ENCODE data around the gene ANTXR1.

DNA sequence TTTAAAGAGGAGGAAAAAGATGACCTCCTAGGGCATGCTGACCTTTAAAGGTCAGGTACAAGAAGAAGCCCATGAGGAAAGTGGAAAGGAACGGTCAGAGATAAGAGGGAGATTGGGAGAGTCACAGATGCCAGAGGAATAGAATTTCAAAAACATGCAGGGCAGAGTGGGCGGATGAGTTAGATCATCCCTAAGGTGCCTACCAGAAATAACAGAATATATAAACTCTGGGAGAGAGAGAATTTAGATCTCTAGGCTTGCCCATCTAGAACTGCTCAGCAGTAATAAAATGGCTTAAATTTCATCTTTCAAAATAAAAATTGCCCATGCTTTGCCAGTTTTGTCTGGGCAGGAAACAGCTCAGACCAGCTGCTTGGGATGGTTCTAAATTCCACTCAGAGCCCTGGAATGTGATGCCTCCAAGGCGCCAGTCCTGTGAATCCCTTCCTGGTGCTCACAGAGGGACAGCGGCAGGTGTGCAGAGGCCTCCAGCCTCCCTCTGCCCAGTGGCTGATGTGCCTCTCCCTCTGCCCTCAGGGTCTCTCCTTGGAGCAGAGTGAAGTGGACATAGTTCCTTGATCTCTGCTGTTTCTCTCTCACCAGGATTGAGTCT is 130.9 kb downstream of the ANTXR1 start:
- TF ChIP-seq, protein P1, sequence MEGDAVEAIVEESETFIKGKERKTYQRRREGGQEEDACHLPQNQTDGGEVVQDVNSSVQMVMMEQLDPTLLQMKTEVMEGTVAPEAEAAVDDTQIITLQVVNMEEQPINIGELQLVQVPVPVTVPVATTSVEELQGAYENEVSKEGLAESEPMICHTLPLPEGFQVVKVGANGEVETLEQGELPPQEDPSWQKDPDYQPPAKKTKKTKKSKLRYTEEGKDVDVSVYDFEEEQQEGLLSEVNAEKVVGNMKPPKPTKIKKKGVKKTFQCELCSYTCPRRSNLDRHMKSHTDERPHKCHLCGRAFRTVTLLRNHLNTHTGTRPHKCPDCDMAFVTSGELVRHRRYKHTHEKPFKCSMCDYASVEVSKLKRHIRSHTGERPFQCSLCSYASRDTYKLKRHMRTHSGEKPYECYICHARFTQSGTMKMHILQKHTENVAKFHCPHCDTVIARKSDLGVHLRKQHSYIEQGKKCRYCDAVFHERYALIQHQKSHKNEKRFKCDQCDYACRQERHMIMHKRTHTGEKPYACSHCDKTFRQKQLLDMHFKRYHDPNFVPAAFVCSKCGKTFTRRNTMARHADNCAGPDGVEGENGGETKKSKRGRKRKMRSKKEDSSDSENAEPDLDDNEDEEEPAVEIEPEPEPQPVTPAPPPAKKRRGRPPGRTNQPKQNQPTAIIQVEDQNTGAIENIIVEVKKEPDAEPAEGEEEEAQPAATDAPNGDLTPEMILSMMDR (IDR thresholded peaks at IDR 0.05 in 2 of 3, conservative IDR thresholded peaks at IDR 0.05 in 1 of 3; ENCODE audit: borderline replicate concordance in 1 of 3, insufficient read depth in 1 of 3, low read depth in 2 of 3, low read length in 2 of 3) = no peak
- no peak for TF ChIP-seq RAD21 (IDR thresholded peaks at IDR 0.05; ENCODE audit: low read depth)
- TF ChIP-seq, protein P2, sequence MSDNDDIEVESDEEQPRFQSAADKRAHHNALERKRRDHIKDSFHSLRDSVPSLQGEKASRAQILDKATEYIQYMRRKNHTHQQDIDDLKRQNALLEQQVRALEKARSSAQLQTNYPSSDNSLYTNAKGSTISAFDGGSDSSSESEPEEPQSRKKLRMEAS (IDR thresholded peaks at IDR 0.05) = no peak
- no peak for TF ChIP-seq POLR2A (IDR thresholded peaks at IDR 0.05; ENCODE audit: borderline replicate concordance, extremely low read depth, insufficient read depth, insufficient read length)
- no peak for TF ChIP-seq EZH2 (IDR thresholded peaks at IDR 0.05)
- 0 out of 2 replicates have a peak, but pooled peaks have one; percentile 8 for TF ChIP-seq CEBPB (IDR thresholded peaks at IDR 0.05; ENCODE audit: low read depth)
- TF ChIP-seq, protein P3, sequence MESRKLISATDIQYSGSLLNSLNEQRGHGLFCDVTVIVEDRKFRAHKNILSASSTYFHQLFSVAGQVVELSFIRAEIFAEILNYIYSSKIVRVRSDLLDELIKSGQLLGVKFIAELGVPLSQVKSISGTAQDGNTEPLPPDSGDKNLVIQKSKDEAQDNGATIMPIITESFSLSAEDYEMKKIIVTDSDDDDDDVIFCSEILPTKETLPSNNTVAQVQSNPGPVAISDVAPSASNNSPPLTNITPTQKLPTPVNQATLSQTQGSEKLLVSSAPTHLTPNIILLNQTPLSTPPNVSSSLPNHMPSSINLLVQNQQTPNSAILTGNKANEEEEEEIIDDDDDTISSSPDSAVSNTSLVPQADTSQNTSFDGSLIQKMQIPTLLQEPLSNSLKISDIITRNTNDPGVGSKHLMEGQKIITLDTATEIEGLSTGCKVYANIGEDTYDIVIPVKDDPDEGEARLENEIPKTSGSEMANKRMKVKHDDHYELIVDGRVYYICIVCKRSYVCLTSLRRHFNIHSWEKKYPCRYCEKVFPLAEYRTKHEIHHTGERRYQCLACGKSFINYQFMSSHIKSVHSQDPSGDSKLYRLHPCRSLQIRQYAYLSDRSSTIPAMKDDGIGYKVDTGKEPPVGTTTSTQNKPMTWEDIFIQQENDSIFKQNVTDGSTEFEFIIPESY (IDR thresholded peaks at IDR 0.05; ENCODE audit: extremely low read depth, insufficient replicate concordance, low read length) = no peak
- TF ChIP-seq JUND (IDR thresholded peaks at IDR 0.05) = no peak
- TF ChIP-seq, protein P4, sequence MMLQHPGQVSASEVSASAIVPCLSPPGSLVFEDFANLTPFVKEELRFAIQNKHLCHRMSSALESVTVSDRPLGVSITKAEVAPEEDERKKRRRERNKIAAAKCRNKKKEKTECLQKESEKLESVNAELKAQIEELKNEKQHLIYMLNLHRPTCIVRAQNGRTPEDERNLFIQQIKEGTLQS (IDR thresholded peaks at IDR 0.05) = no peak
- TF ChIP-seq SRF (IDR thresholded peaks at IDR 0.05; ENCODE audit: low read depth) = no peak
- TF ChIP-seq POLR2AphosphoS5 (IDR thresholded peaks at IDR 0.05; ENCODE audit: low read depth, low read length) = no peak
- no peak for TF ChIP-seq EZH2phosphoT487 (IDR thresholded peaks at IDR 0.05; ENCODE audit: borderline replicate concordance)
- TF ChIP-seq, protein P5, sequence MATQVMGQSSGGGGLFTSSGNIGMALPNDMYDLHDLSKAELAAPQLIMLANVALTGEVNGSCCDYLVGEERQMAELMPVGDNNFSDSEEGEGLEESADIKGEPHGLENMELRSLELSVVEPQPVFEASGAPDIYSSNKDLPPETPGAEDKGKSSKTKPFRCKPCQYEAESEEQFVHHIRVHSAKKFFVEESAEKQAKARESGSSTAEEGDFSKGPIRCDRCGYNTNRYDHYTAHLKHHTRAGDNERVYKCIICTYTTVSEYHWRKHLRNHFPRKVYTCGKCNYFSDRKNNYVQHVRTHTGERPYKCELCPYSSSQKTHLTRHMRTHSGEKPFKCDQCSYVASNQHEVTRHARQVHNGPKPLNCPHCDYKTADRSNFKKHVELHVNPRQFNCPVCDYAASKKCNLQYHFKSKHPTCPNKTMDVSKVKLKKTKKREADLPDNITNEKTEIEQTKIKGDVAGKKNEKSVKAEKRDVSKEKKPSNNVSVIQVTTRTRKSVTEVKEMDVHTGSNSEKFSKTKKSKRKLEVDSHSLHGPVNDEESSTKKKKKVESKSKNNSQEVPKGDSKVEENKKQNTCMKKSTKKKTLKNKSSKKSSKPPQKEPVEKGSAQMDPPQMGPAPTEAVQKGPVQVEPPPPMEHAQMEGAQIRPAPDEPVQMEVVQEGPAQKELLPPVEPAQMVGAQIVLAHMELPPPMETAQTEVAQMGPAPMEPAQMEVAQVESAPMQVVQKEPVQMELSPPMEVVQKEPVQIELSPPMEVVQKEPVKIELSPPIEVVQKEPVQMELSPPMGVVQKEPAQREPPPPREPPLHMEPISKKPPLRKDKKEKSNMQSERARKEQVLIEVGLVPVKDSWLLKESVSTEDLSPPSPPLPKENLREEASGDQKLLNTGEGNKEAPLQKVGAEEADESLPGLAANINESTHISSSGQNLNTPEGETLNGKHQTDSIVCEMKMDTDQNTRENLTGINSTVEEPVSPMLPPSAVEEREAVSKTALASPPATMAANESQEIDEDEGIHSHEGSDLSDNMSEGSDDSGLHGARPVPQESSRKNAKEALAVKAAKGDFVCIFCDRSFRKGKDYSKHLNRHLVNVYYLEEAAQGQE (IDR thresholded peaks at IDR 0.05; ENCODE audit: low read depth) = no peak

All from HCT116 (cell line).